AG04449 (cell line): ENCODE data around the gene DOC2A.

Experiments
- CTCF ChIA-PET: fragments of 350-600 bp; formaldehyde crosslinking; extraction: SDS; loops from one replicate; lab custom pipeline; 2021; ENCODE audit warnings: antibody characterized with exemption; lab: Yijun Ruan, JAX
- POLR2A ChIA-PET: fragments of 400-600, 350-600 bp; formaldehyde crosslinking; extraction: SDS; loops from one replicate; lab custom pipeline; 2020; ENCODE audit warnings: antibody characterized with exemption, inconsistent platforms; lab: Yijun Ruan, JAX
- DNase-seq: peaks from one replicate; pipeline ENCODE4 v3.0.0-alpha.2; 2010; ENCODE audit warnings: low read depth, low spot score
- H3K4me3 ChIP-seq: 2 replicates; pipeline ENCODE4 v1.5.1; 2011; ENCODE audit warnings: low read depth, mild to moderate bottlenecking, control low read depth, low read length
- TF ChIP-seq, protein P1 (sequence below): IDR thresholded peaks from one replicate; pipeline ENCODE4 v1.5.1; 2011; ENCODE audit warnings: mild to moderate bottlenecking, moderate library complexity, low read length, control low read depth, inconsistent platforms; ENCODE audit not compliant: insufficient read depth; ENCODE audit errors: missing control alignments

Gene DOC2A

DNA sequence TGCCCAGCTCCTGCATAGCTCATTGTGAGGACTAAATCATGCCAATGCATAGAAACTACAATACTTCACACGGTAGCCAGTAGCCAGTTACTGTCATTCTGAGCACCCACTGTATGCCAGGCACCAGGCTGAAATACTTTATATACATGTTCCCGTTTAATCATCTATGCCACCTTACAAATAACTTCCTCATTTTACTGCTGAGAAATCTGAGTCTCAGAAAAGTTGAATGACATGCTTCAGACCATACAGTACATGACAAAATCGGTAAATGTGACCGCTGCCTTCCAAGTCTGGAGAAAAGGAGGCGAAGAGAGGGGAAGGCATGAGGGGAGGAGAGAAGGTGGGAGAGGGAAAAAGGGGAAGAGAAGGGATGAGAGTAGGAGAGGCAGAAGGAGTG is 29.4 kb upstream of the DOC2A start:
- POLR2A ChIA-PET, result no interaction called here
- TF ChIP-seq, protein P1, sequence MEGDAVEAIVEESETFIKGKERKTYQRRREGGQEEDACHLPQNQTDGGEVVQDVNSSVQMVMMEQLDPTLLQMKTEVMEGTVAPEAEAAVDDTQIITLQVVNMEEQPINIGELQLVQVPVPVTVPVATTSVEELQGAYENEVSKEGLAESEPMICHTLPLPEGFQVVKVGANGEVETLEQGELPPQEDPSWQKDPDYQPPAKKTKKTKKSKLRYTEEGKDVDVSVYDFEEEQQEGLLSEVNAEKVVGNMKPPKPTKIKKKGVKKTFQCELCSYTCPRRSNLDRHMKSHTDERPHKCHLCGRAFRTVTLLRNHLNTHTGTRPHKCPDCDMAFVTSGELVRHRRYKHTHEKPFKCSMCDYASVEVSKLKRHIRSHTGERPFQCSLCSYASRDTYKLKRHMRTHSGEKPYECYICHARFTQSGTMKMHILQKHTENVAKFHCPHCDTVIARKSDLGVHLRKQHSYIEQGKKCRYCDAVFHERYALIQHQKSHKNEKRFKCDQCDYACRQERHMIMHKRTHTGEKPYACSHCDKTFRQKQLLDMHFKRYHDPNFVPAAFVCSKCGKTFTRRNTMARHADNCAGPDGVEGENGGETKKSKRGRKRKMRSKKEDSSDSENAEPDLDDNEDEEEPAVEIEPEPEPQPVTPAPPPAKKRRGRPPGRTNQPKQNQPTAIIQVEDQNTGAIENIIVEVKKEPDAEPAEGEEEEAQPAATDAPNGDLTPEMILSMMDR, result no peak
- no peak overlapping the region for H3K4me3 ChIP-seq
- no peak for DNase-seq
- CTCF ChIA-PET, result interaction anchor here (0.6 to 2.6 kb wide), 7 partner anchors 8 to 52 kb away, joined by 3 to 10 read pairs (median 4); partner anchors contain the start of genes TBX6 and TLCD3B

DNA sequence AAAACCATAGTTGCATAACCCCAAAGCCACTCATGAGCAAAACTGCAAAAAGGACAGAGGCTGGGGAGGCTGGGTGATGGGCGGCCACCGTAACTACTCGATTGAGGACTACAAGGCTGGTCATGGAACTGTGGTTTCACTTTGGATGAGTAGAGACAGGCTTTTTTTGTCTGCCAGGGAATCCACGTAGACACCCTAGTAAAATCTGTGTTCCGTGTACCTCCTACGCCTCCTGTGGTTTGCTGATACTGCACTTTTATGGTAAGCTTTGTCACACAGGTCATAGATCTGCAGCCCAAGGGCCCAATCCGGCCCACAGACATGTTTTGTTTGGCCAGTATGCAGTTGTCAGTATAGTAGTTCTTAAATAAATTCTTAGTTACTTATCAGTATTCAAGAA is 22.4 kb upstream of the DOC2A start:
- H3K4me3 ChIP-seq, result no peak overlapping the region
- ChIA-PET POLR2A (no interaction called here), CTCF (interaction anchor here (1.0 to 4.2 kb wide), 18 partner anchors 8 to 349 kb away, joined by 3 to 41 read pairs (median 8); partner anchors contain the start of genes ASPHD1, C16orf92, MVP and PRRT2)
- TF ChIP-seq, protein P1, result no peak
- DNase-seq, result no peak

DNA sequence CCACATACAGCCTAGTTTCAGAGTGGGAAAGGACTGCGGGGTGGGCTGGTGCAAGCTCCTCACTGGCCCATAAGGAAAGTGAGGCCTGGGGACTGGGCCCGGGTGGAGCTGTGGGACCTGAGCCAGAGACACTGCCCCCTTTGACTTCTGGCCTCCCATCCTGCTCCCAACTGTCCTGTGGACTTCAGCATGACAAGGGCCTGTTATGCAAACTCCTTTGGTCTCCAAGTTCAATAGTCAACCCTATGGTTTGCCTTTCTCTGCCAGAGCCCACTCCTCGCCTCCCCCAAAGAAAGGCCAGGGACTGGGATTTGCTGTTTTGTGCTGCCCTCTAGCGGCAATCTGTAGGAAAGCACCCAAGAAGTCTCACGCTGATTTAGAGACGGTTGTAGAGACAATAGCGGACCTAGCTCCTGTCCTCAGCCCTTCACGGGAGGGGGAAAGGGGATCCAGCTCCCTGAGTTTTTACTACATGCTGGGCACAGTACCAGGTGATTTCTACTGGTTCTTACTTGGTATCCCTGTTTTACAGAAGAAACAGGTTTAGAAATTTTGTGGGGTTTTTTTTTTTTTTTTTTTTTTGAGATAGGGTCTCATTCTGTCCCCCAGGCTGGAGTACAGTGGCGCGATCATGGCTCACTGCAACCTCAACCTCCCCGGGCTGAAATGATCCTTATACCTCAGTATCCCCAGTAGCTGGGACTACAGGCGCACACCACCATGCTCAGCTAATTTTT is 21.4 kb upstream of the DOC2A start:
- CTCF ChIA-PET, result interaction anchor here (0.7 to 4.2 kb wide), 43 partner anchors 7 to 380 kb away, joined by 3 to 41 read pairs (median 5); partner anchors contain the start of genes ASPHD1, C16orf92, HIRIP3 and KIF22
- TF ChIP-seq, protein P1, result peak; percentile 77
- POLR2A ChIA-PET, result no interaction called here
- no peak overlapping the region for H3K4me3 ChIP-seq
- no peak for DNase-seq

DNA sequence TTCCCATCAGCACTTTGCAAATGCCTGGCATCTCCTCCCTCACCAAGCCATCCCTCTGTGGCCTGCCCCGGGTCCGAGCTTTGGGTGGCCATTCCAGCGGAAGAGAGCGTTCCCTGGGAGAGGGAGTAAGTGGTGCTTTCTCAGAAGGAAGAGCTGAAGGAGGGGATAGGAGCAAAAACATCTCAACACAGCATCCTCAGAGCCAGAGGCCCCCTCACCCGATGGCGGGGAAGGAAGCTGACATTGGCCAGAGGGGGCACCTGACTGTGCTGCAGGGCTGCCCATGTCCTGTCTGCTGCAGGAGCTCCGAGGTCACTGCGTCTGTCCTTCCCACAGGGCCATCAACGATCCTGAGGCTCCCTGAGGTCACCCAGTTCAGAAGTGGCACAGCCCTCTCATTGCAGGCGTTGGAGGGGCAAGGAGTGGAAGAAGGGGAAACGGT is 20.7 kb upstream of the DOC2A start:
- H3K4me3 ChIP-seq, result no peak overlapping the region
- DNase-seq, result no peak
- CTCF ChIA-PET, result interaction anchor here (0.7 to 4.2 kb wide), 38 partner anchors 8 to 381 kb away, joined by 3 to 41 read pairs (median 6); partner anchors contain the start of genes ASPHD1, C16orf92, HIRIP3 and KIF22
- POLR2A ChIA-PET, result no interaction called here
- TF ChIP-seq, protein P1, result no peak

DNA sequence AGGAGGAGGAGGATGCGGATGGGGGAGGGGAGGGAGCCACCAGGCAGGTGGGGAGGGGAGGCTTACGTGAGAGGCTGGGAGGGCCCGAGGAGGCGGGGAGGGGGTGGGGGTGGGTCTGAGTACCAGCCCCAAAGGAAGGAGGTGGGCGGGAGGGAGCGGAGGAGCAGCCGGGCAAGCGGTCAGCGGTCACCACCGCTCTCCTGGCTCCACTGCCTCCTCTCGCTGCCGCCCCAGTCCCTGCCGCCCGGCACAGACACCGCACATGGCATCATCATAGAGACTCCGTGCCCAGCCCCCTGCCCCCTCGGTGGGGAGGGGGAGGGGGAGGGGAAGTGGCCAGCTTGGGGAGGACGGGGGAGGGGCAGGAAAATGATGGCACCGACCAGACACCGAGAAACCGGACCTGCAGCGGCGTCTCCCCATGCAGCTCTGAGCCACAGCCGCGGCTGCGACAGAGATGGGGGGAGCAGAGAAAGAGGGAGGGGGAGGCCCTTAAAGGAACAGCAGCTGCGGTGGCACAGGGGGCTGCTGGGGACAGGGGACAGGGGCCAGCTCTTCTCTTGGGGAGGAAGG is 20.1 kb upstream of the DOC2A start, which contains the start of gene TLCD3B:
Gene TLCD3B, minus strand, starts transcription at position 431 of the 573 bp plus-strand sequence. CDS start 744 bp downstream, outside the sequence.
- CTCF ChIA-PET, result interaction anchor here (0.7 to 4.2 kb wide), 24 partner anchors 8 to 331 kb away, joined by 3 to 41 read pairs (median 8); partner anchors contain the start of genes C16orf92, HIRIP3, KIF22 and PRRT2
- no peak for DNase-seq
- TF ChIP-seq, protein P1, result no peak
- H3K4me3 ChIP-seq, result peak within 1 kb of the TSS; percentile 30; the same call in 1 of the 2 replicates
- POLR2A ChIA-PET, result no interaction called here
